ENCODE data around the gene RBMX2.

- TF ChIP-seq SIN3A (IDR thresholded peaks at IDR 0.05; ENCODE audit: borderline replicate concordance, insufficient read depth, low read length) (no peak), TAF1 (IDR thresholded peaks at IDR 0.05; ENCODE audit: borderline replicate concordance, insufficient read depth, low read length) (no peak), POLR2AphosphoS5 (IDR thresholded peaks at IDR 0.05; ENCODE audit: low read depth, low read length) (no peak), REST (IDR thresholded peaks at IDR 0.05; ENCODE audit: insufficient read depth in 1 of 2, low read depth in 2 of 2, low read length in 2 of 2) (no peak)
Measured at GRCh38 chrX:130418740-130419139, 17.0 kb downstream of the RBMX2 start.
